ENCODE data around the gene ENTPD6. TPM values are rescaled to one million over a fixed set of nuclear protein-coding genes. Genes with fewer than 3 reads are reported as not detected.

ENTPD6 gene
- total and polyA plus RNA-seq, 9 donors, result 34.9 to 73.8 (median 47.1) TPM

DNA sequence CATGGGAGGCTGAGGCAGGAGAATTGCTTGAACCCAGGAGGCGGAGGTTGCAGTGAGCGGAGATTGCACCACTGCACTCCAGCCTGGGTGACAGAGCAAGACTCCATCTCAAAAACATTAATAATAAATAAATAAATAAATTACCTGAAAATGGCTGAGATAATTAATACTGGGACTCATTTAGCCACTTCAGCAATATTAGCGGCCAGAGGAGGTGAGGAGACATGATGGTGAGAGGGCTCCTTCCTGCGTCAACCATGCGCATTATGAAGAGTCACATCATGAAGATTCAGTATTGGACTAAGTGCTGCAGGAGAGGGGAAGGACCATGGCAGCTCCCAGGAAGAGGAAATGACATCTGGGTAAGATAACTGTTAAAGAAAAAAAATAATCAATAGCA is 49.5 kb downstream of the ENTPD6 start:
- no peaks in the 10 kb centered on the region for H3K27me3 ChIP-seq
- no peak overlapping the region for H3K4me3 ChIP-seq
- H3K4me1 ChIP-seq (ENCODE audit: insufficient read depth), result peaks cover 2% of the 10 kb centered on the region
- no peaks in the 10 kb centered on the region for H3K36me3 ChIP-seq
- WGBS, 3 donors, result 94 to 99% (median 97%) methylated on average over 5 of the region's 5 CpGs
- intact Hi-C loops (cut with DNase I), result loop anchor here (5.0 to 10.0 kb wide), 4 partner anchors 38 to 60 kb away; partner anchors contain the start of gene ENTPD6 (in 2 of the 4)
- H3K9me3 ChIP-seq, result no peaks in the 10 kb centered on the region
- no peak for DNase-seq
- TF ChIP-seq EP300 (IDR thresholded peaks at IDR 0.05) (no peak), POLR2A (IDR thresholded peaks at IDR 0.05) (no peak)
- TF ChIP-seq, protein P1, sequence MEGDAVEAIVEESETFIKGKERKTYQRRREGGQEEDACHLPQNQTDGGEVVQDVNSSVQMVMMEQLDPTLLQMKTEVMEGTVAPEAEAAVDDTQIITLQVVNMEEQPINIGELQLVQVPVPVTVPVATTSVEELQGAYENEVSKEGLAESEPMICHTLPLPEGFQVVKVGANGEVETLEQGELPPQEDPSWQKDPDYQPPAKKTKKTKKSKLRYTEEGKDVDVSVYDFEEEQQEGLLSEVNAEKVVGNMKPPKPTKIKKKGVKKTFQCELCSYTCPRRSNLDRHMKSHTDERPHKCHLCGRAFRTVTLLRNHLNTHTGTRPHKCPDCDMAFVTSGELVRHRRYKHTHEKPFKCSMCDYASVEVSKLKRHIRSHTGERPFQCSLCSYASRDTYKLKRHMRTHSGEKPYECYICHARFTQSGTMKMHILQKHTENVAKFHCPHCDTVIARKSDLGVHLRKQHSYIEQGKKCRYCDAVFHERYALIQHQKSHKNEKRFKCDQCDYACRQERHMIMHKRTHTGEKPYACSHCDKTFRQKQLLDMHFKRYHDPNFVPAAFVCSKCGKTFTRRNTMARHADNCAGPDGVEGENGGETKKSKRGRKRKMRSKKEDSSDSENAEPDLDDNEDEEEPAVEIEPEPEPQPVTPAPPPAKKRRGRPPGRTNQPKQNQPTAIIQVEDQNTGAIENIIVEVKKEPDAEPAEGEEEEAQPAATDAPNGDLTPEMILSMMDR (IDR thresholded peaks at IDR 0.05), result no peak
- H3K27ac ChIP-seq, result no peak overlapping the region

DNA sequence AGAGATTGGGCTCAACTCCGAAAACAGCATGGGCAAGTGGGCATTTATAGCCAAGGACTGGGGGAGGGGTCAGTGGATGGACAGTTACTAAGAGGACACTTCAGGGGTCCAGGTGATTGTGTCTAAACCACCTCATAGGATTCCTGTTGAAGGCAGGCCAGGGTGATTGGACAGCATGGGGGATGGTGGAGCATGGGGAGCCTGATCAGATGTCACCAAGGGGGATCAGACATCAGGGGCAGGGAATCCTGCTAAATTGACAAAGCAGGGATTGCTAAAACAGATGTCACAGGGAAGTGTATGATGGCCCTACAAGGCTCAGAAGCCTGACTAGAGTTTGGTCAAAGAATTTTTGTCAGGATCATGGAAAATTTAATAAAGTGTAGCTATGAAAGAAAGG is 49.9 kb downstream of the ENTPD6 start:
- Histone ChIP-seq H3K4me1 (ENCODE audit: insufficient read depth) (peaks cover 5% of the 10 kb centered on the region), H3K27me3 (no peaks in the 10 kb centered on the region), H3K4me3 (no peak overlapping the region), H3K9me3 (no peaks in the 10 kb centered on the region), H3K36me3 (no peaks in the 10 kb centered on the region), H3K27ac (no peak overlapping the region)
- intact Hi-C loops (cut with DNase I), result loop anchor here in 3 of 4 donors (5.0 to 10.0 kb wide), 3 partner anchors 48 to 59 kb away; partner anchors contain the start of gene ENTPD6 (in 2 of the 3)
- TF ChIP-seq EP300 (IDR thresholded peaks at IDR 0.05), result no peak
- TF ChIP-seq, protein P1 (IDR thresholded peaks at IDR 0.05), result no peak
- TF ChIP-seq POLR2A (IDR thresholded peaks at IDR 0.05), result no peak
- DNase-seq, result no peak
- 93 to 100% (median 96%) methylated on average over 1 of the region's 1 CpG for WGBS, 3 donors

- no peak overlapping the region for H3K4me3 ChIP-seq
- no peak for DNase-seq
- intact Hi-C loops (cut with DNase I), result loop anchor here in 3 of 4 donors (5.0 to 10.0 kb wide), 3 partner anchors 49 to 58 kb away; partner anchors contain the start of gene ENTPD6 (in 2 of the 3)
- no peaks in the 10 kb centered on the region for H3K27me3 ChIP-seq
- peaks cover 5% of the 10 kb centered on the region for H3K4me1 ChIP-seq (ENCODE audit: insufficient read depth)
- no peaks in the 10 kb centered on the region for H3K36me3 ChIP-seq
- H3K27ac ChIP-seq, result no peak overlapping the region
- TF ChIP-seq EP300 (IDR thresholded peaks at IDR 0.05) (no peak), POLR2A (IDR thresholded peaks at IDR 0.05) (no peak)
- TF ChIP-seq, protein P1 (IDR thresholded peaks at IDR 0.05), result no peak
- WGBS, 3 donors, result 76 to 79% (median 78%) methylated on average over 9 of the region's 9 CpGs
- no peaks in the 10 kb centered on the region for H3K9me3 ChIP-seq
Measured at GRCh38 chr20:25246182-25246999, 50.9 kb downstream of the ENTPD6 start.

DNA sequence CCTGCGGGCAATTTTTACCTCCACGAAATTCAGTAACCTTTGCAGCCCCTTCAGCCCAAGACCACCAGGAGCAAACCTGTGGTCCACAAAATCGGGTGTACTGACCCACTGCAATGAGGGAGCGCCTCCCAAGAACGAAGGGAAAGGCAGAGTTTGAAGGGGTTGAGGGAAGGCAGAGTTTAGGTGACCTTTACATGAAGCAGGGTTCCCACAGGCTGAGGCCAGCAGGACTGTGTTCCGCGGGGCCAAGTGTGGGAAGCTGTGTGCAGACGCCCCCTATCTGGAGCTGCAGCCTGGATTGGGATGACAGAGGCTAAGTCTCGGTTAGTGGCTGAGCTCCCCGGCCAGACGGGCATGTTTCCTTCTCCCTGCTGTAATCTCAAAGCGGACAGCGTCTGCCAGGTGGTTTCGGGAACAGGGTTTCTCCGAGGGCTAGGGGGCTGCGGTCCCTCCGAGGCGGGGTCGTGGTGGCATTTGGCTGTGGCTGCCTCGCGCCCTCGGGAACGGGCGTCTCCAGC is 51.5 kb downstream of the ENTPD6 start:
- Histone ChIP-seq H3K9me3 (no peaks in the 10 kb centered on the region), H3K27me3 (no peaks in the 10 kb centered on the region), H3K36me3 (no peaks in the 10 kb centered on the region), H3K4me1 (ENCODE audit: insufficient read depth) (peaks cover 5% of the 10 kb centered on the region), H3K27ac (peak overlapping the region; percentile 65 to 78), H3K4me3 (peak overlapping the region; percentile 51)
- peak in 4 of 5 donors; percentile 36 to 61 (median 56) for DNase-seq
- TF ChIP-seq POLR2A (IDR thresholded peaks at IDR 0.05) (no peak), EP300 (IDR thresholded peaks at IDR 0.05) (no peak)
- TF ChIP-seq, protein P1 (IDR thresholded peaks at IDR 0.05), result no peak
- 11 to 16% (median 12%) methylated on average over 21 to 24 of the region's 24 CpGs for WGBS, 3 donors
- intact Hi-C loops (cut with DNase I), result loop anchor here in 3 of 4 donors (5.0 to 10.0 kb wide), 3 partner anchors 50 to 58 kb away; partner anchors contain the start of gene ENTPD6 (in 2 of the 3)

Data from ovary (tissue), 9 donors.